Measurements from ENCODE around the gene MTFR2.

DNA sequence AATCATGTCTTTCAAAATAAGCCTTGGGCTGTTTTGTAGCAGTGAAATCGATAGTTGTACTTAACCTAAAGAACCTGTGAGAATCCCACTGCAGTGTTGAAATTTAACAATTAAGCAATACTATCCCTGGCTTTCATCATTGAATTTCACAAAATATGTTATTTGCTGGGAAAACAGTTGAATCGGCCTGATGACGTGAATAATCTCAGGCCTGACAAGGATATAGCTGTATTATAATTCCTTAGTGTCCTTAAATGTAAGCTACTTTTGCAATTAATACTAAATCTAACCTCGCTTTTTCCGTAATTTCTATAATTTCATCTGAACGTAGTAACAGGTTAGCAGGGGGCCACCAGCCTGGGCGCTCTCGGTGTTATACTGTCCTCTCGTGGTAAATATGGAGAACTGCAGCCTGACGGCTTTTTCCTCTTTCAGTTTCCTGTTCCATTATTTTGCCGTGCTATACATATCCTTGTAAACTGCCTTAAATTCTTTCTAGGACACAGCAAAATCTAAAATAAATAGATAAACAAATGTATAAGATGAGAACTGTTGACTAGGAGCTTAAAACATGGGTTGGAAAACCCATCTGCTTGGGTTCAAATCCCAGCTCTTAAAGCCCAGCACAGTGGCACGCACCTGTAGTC, 24.0 kb downstream of the MTFR2 start:
- TF ChIP-seq GATA3 (IDR thresholded peaks at IDR 0.05; ENCODE audit: low read depth, low read length) (no peak), GATA2 (IDR thresholded peaks at IDR 0.05; ENCODE audit: low read depth, low read length) (no peak)
